RKO (cell line): ENCODE data around the gene PCDHGA2.
"Not testable (repeated sequence)": the region's sequence is repeated elsewhere in the genome, so short reads cannot be mapped to it uniquely, and the experiment has no call there.

Experiments used
- DNase-seq: peaks from one replicate; pipeline ENCODE4 v3.0.0-alpha.2; 2016; ENCODE audit warnings: low spot score

PCDHGA2 gene

GRCh38 chr5:141383345-141383744 lies 44.8 kb downstream of the PCDHGA2 start:
- no peak for DNase-seq

GRCh38 chr5:141384471-141385267 lies 46.1 kb downstream of the PCDHGA2 start:
- DNase-seq: no peak

- not testable (repeated sequence) for DNase-seq
Measured at GRCh38 chr5:141387557-141388311, 49.2 kb downstream of the PCDHGA2 start, which contains the start of gene PCDHGB4. Gene PCDHGB4 (plus strand): TSS chr5:141387698. CDS start chr5:141387885, 187 bp downstream.

GRCh38 chr5:141388661-141389060 lies 50.1 kb downstream of the PCDHGA2 start:
- DNase-seq: no peak

- no peak for DNase-seq
Measured at GRCh38 chr5:141389153-141390042, 50.8 kb downstream of the PCDHGA2 start.

GRCh38 chr5:141392429-141393198 lies 54.1 kb downstream of the PCDHGA2 start, which contains the start of gene PCDHGA8:
Gene PCDHGA8 (plus strand): TSS chr5:141392633. CDS start chr5:141392814, 181 bp downstream.
- DNase-seq: no peak
